Measurements from ENCODE around the gene RNF150.

DNA sequence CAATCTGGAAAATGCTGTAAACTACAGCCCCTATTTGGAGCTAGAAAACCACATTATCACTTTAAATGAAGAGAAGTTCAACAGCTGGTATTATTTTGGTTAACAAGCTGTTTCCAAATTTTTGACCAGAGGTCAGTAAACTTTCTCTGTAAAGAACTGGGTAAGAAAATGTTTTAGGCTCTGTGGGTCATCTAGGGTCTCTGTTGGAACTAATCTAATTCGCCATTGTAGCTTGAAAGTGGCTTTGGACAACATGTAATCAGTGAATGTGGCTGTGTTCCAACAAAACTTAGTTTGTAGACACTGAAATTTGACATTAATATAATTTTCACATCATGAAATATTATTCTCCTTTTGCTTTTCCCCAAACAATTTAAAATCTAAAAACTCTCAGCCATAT lies 25.8 kb upstream of the RNF150 start:
- TF ChIP-seq, protein P1, sequence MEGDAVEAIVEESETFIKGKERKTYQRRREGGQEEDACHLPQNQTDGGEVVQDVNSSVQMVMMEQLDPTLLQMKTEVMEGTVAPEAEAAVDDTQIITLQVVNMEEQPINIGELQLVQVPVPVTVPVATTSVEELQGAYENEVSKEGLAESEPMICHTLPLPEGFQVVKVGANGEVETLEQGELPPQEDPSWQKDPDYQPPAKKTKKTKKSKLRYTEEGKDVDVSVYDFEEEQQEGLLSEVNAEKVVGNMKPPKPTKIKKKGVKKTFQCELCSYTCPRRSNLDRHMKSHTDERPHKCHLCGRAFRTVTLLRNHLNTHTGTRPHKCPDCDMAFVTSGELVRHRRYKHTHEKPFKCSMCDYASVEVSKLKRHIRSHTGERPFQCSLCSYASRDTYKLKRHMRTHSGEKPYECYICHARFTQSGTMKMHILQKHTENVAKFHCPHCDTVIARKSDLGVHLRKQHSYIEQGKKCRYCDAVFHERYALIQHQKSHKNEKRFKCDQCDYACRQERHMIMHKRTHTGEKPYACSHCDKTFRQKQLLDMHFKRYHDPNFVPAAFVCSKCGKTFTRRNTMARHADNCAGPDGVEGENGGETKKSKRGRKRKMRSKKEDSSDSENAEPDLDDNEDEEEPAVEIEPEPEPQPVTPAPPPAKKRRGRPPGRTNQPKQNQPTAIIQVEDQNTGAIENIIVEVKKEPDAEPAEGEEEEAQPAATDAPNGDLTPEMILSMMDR (conservative IDR thresholded peaks at IDR 0.05; ENCODE audit: low read length) = no peak
- no peak for TF ChIP-seq EZH2phosphoT487 (IDR thresholded peaks at IDR 0.05; ENCODE audit: borderline replicate concordance)
